Fibroblast of peridontal ligament (primary cell): Measurements from ENCODE around the gene CHRNB1.

ENCODE experiments used
- DNase-seq: peaks from one replicate; pipeline ENCODE4 v3.0.0-alpha.2; 2010; ENCODE audit errors: extremely low read depth

Gene CHRNB1

DNA sequence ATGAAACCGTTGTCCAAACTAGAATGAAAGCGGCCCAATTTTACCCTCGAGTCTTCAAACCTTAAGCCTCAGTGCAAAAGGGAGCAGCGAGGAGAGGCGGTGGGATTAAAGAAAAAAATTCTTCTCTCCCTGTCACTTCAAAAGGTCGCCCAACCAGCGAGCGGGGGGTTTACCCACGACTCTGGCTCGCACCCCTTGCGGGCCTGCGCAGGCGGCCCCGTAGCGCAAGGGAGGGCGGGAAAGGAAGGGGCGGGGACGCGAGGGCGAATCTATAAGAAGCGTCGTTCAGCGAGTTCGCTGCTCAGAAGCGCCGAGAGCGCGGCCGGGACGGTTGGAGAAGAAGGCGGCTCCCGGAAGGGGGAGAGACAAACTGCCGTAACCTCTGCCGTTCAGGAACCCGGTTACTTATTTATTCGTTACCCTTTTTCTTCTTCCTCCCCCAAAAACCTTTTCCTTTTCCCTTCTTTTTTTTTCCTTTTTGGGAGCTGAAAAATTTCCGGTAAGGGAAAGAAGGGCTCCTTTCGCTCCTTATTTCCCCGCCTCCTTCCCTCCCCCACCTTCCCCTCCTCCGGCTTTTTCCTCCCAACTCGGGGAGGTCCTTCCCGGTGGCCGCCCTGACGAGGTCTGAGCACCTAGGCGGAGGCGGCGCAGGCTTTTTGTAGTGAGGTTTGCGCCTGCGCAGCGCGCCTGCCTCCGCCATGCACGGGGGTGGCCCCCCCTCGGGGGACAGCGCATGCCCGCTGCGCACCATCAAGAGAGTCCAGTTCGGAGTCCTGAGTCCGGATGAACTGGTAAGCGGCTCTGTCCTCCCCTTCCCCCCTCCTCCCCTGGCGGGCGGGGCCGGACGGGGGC lies 39.4 kb downstream of the CHRNB1 start, which contains the start of gene POLR2A:
Gene POLR2A (plus strand): TSS at position 300 of the 852 bp plus-strand sequence.
- peak; percentile 98 for DNase-seq

GRCh38 chr17:7484919-7485377 lies 40.1 kb downstream of the CHRNB1 start:
- DNase-seq = no peak

DNA sequence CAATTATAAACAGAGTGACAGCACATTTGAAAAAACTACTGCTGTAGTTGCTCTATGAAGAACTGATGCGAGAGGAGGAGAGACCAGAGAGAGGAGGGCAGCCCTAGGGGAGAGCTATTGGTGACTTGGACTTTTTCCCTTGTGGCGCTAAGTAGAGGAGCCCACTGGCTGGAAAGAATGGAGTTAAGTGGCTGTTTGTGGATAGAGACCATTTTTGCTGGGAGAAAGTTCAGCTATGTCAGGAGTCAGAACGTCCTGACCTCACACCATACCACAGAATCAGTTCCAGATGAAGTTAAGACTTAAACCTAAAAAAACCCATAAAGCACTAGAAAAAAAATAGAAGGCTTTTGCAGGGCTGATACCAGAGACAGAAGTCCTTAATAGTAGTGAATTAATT lies 41.3 kb downstream of the CHRNB1 start:
- DNase-seq = peak; percentile 86

- no peak for DNase-seq
Measured at GRCh38 chr17:7490144-7490543, 45.3 kb downstream of the CHRNB1 start.

GRCh38 chr17:7491583-7491982 lies 46.7 kb downstream of the CHRNB1 start:
- DNase-seq = no peak

DNA sequence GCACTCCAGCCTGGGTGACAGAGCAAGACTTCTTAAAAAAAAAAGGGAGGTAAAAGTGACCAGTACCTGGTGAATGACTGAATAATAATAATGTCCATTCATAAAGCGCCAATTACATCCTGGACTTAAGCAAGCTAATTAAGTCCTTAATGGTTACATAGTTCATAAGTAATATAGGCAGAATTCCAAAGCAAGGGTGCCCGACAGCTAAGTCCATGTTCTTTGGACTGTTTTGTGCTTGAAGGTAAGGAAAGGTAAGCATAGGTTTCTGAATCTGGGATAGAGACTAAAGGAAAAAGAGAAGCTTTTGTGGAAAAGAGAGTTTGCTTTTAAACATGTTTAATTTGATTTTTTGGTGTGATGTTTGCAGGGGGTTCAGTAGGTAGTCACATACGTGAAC lies 49.1 kb downstream of the CHRNB1 start:
- no peak for DNase-seq

DNA sequence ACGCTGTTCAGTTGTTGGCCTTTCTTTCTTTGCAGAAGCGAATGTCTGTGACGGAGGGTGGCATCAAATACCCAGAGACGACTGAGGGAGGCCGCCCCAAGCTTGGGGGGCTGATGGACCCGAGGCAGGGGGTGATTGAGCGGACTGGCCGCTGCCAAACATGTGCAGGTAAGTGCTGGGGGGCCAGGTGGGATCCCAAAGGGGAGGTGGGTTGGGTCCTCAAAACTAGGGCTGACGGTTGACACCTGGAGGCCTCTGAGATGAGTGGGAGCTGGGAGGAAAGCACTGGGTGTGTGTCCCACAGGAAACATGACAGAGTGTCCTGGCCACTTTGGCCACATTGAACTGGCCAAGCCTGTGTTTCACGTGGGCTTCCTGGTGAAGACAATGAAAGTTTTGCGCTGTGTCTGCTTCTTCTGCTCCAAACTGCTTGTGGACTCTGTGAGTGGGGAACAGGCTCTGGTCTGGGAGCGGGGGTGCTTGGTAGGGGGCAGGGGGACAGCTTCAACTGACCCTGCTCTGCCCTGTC lies 51.1 kb downstream of the CHRNB1 start:
- no peak for DNase-seq

GRCh38 chr17:7496470-7497183 lies 51.8 kb downstream of the CHRNB1 start:
- no peak for DNase-seq

GRCh38 chr17:7497228-7497627 lies 52.4 kb downstream of the CHRNB1 start:
- DNase-seq = no peak

GRCh38 chr17:7497636-7498035 lies 52.8 kb downstream of the CHRNB1 start:
- DNase-seq = no peak

GRCh38 chr17:7499161-7499560 lies 54.3 kb downstream of the CHRNB1 start:
- no peak for DNase-seq

DNA sequence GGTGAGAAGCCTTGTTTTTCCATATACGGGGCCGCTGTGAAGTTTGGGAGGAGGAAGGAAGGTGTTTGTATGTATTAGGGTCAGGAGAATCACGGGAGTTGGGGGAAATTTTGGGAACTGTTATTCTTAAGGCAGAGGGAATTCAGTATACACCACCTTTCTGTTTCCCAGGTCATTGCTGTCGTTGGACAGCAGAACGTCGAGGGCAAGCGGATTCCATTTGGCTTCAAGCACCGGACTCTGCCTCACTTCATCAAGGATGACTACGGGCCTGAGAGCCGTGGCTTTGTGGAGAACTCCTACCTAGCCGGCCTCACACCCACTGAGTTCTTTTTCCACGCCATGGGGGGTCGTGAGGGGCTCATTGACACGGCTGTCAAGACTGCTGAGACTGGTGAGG lies 56.9 kb downstream of the CHRNB1 start:
- DNase-seq = no peak

DNA sequence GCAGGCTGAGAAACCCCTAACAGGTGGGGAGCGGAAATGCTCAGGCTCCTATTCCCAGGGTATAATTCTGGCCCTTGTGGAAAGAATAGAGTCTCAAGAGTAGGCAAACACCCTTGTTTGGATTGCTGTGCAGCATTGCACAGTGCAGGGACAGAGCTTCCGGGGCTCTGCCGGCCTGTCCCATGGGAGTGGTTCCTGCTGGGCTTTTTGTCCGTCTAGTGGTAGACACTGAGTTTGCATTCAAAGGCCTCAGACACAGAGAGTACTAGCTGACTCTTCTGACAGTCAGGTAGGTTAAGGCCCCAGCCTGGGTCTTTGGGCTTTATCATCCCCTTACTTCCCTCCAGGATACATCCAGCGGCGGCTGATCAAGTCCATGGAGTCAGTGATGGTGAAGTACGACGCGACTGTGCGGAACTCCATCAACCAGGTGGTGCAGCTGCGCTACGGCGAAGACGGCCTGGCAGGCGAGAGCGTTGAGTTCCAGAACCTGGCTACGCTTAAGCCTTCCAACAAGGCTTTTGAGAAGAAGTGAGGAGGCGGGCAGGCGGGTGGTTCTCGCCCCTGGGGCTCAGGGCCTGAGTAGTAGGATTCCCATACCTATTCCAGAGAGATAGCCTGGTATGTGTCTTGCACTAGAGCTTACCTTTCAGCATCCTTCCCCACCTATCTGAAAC lies 57.4 kb downstream of the CHRNB1 start:
- DNase-seq = no peak

DNA sequence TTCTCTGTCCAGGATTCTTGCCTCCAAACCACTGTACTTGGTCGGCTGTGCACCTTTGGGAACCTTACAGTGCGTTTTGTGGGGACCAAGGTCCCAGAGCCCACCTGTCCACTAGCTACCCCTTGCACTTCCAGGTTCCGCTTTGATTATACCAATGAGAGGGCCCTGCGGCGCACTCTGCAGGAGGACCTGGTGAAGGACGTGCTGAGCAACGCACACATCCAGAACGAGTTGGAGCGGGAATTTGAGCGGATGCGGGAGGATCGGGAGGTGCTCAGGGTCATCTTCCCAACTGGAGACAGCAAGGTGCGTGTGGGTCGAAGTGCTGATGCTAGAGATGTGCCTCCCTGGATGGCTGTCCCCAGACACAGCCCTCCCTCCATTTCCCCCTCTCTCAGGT lies 58.1 kb downstream of the CHRNB1 start:
- DNase-seq = no peak

DNA sequence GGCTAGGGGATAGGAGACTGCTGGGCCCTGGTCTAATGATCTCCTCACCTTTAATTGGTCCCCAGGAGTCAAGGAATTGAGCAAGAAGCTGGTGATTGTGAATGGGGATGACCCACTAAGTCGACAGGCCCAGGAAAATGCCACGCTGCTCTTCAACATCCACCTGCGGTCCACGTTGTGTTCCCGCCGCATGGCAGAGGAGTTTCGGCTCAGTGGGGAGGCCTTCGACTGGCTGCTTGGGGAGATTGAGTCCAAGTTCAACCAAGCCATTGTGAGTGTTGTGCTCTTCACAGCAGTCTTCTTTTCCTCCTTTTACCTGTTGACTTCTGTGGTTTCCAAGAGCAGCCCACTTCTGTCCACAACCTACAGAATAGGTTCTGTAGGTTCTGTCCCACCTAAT lies 58.7 kb downstream of the CHRNB1 start:
- DNase-seq = no peak
